DOHH2 (cell line): ENCODE measurements around the gene AFMID.
A peak's percentile ranks its signal among the peaks of the same experiment; 100 is the strongest.

ENCODE experiments used
- H3F3A ChIP-seq: fragments of 200-600 bp; sonication (generic), shearing (Covaris generic); 2 replicates; pipeline ENCODE4 v1.6.0; 2016; ENCODE audit warnings: antibody characterized with exemption, mild to moderate bottlenecking; ENCODE audit not compliant: control insufficient read depth, insufficient read depth
- H3K27ac ChIP-seq: fragments of 200-600 bp; sonication (generic); 2 replicates; pipeline ENCODE4 v1.5.1; 2014; ENCODE audit warnings: low read depth, mild to moderate bottlenecking, low read length, moderate library complexity
- H3K27me3 ChIP-seq: fragments of 200-600 bp; sonication (generic); 2 replicates; pipeline ENCODE4 v1.6.1; 2014; ENCODE audit warnings: mild to moderate bottlenecking, low read length, mixed read lengths; ENCODE audit not compliant: control insufficient read depth
- H3K36me3 ChIP-seq: fragments of 200-600 bp; sonication (generic); 2 replicates; pipeline ENCODE4 v1.6.1; 2014; ENCODE audit warnings: mild to moderate bottlenecking, low read length, moderate library complexity, mixed read lengths; ENCODE audit not compliant: control insufficient read depth
- H3K4me1 ChIP-seq: fragments of 200-600 bp; sonication (generic); 2 replicates; pipeline ENCODE4 v1.6.1; 2014; ENCODE audit warnings: mild to moderate bottlenecking, low read length, mixed read lengths; ENCODE audit not compliant: control insufficient read depth
- H3K4me2 ChIP-seq: fragments of 200-600 bp; sonication (generic); 2 replicates; pipeline ENCODE4 v1.6.0; 2014; ENCODE audit warnings: mild to moderate bottlenecking, low read length, moderate library complexity
- H3K4me3 ChIP-seq: fragments of 200-600 bp; sonication (generic); 2 replicates; pipeline ENCODE4 v1.5.1; 2014; ENCODE audit warnings: mild to moderate bottlenecking, low read length, mixed read lengths
- H3K79me2 ChIP-seq: fragments of 200-600 bp; sonication (generic); 2 replicates; pipeline ENCODE4 v1.6.1; 2014; ENCODE audit warnings: mild to moderate bottlenecking, low read length, mixed read lengths; ENCODE audit not compliant: control insufficient read depth
- H3K9me2 ChIP-seq: fragments of 200-600 bp; sonication (generic); replicated peaks from 2 replicates; pipeline ENCODE4 v1.6.1; 2014; ENCODE audit warnings: mild to moderate bottlenecking, low read length, mixed read lengths; ENCODE audit not compliant: control insufficient read depth
- H3K9me3 ChIP-seq: fragments of 200-600 bp; sonication (generic); 2 replicates; pipeline ENCODE4 v1.6.1; 2014; ENCODE audit warnings: antibody characterized with exemption, low read length, mixed read lengths; ENCODE audit not compliant: control insufficient read depth, insufficient read depth
- H4K20me1 ChIP-seq: fragments of 200-600 bp; sonication (generic); 2 replicates; pipeline ENCODE4 v1.6.0; 2014; ENCODE audit warnings: low read depth, mild to moderate bottlenecking, antibody characterized with exemption, low read length, moderate library complexity; ENCODE audit not compliant: control insufficient read depth, insufficient read depth
- CTCF ChIP-seq: fragments of 200-600 bp; sonication (generic); IDR thresholded peaks from one replicate; pipeline ENCODE4 v1.5.1; 2014; ENCODE audit warnings: antibody characterized with exemption, mild to moderate bottlenecking, low read depth, low read length; ENCODE audit not compliant: poor library complexity, severe bottlenecking
- EZH2phosphoT487 ChIP-seq: fragments of 200-600 bp; sonication (generic); IDR thresholded peaks from 2 replicates; pipeline ENCODE4 v1.6.1; 2017; ENCODE audit warnings: borderline replicate concordance, mild to moderate bottlenecking, antibody characterized with exemption, low read length, moderate library complexity, mixed read lengths

AFMID gene

GRCh38 chr17:78248051-78248914, 61.1 kb downstream of the AFMID start:
- H3K79me2 ChIP-seq, result no peaks in the 10 kb centered on the region
- no peaks in the 10 kb centered on the region for H3K36me3 ChIP-seq
- H3K27ac ChIP-seq, result no peak overlapping the region
- H3K27me3 ChIP-seq, result no peaks in the 10 kb centered on the region
- no peaks in the 10 kb centered on the region for H3K9me3 ChIP-seq
- TF ChIP-seq CTCF (no peak), EZH2phosphoT487 (no peak)
- no peaks in the 10 kb centered on the region for H3K9me2 ChIP-seq
- no peak overlapping the region for H3K4me3 ChIP-seq
- peaks cover 18% of the 10 kb centered on the region for H3F3A ChIP-seq
- no peak overlapping the region for H3K4me2 ChIP-seq
- H3K4me1 ChIP-seq, result peaks cover 46% of the 10 kb centered on the region
- H4K20me1 ChIP-seq, result no peaks in the 10 kb centered on the region

GRCh38 chr17:78249074-78249817, 62.1 kb downstream of the AFMID start:
- Histone ChIP-seq H3K36me3 (no peaks in the 10 kb centered on the region), H3K9me2 (no peaks in the 10 kb centered on the region), H4K20me1 (no peaks in the 10 kb centered on the region), H3K27me3 (no peaks in the 10 kb centered on the region), H3F3A (peaks cover 18% of the 10 kb centered on the region), H3K4me3 (no peak overlapping the region), H3K27ac (no peak overlapping the region), H3K4me2 (no peak overlapping the region), H3K4me1 (peaks cover 46% of the 10 kb centered on the region), H3K9me3 (no peaks in the 10 kb centered on the region), H3K79me2 (no peaks in the 10 kb centered on the region)
- TF ChIP-seq EZH2phosphoT487 (no peak), CTCF (no peak)

DNA sequence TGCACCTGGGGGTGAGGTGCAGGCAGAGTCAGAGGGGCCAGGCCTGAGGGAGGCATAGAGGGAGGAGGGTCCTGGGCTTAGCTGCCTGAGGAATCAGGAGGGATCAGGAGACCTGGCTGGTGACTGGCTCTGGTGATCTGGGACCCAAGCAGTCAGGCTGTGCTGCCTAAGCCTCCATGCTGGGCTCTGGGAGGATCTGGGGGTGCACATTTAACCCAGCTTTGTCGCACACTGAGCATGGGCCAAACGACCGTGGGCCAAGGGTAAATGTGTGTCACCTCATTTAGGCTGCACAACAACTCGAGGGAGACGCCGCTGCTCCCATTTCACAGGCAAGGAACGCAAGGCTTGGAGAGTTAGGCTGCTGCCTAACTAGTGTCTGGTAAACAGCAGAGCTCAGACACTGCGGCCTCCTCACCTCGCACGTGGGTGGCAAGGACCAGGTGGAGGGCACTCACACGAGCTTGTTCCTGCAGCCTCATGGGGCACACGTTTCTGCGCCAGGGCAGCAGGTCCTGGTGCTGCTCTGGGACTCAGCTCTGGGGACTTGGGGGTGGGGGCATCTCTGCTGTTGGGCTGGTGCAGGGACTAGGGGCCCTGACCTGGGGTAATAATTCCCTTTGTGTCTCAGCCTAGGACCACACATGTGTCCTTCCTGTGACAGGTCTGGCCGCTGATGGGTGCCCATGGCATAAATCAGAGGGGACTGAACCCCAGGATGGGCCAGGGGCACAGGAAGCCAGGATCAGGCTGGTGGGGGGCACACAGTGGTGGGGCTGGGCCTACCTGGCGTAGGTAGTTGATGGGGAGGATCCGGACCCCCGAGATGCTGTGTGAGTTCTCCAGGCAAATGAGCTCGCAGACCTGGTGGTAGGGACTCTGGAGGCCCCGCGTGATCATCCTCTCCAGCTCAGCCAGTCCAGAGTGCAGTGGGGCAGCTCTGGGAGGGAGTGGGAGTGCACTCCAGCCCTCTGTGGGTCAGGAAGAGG, 63.0 kb downstream of the AFMID start:
- Histone ChIP-seq H3K4me3 (no peak overlapping the region; the same call in 1 of the 2 replicates), H3K9me2 (no peaks in the 10 kb centered on the region), H3K36me3 (no peaks in the 10 kb centered on the region), H3K27me3 (no peaks in the 10 kb centered on the region), H3K9me3 (no peaks in the 10 kb centered on the region), H3K4me1 (peaks cover 44% of the 10 kb centered on the region), H3K79me2 (no peaks in the 10 kb centered on the region), H3K4me2 (peak overlapping the region; percentile 92), H4K20me1 (no peaks in the 10 kb centered on the region), H3K27ac (no peak overlapping the region), H3F3A (peaks cover 18% of the 10 kb centered on the region)
- TF ChIP-seq EZH2phosphoT487, result no peak
- no peak for TF ChIP-seq CTCF
